Mammary epithelial cell (primary cell): ENCODE results near the gene KLK14.

Experiments used
- EZH2 ChIP-seq: IDR thresholded peaks from 2 replicates; pipeline ENCODE4 v1.6.1; 2012; ENCODE audit warnings: low read length, inconsistent platforms, borderline replicate concordance
- TF ChIP-seq, protein P1 (sequence below), 2 donors: IDR thresholded peaks in 1 of 2; conservative IDR thresholded peaks in 1 of 2; 2 replicates each; pipeline ENCODE4 v1.5.1; 2011 to 2012; ENCODE audit warnings: inconsistent platforms in 2 of 2, low read length in 2 of 2, mild to moderate bottlenecking in 2 of 2, control low read depth in 1 of 2, low read depth in 1 of 2; ENCODE audit not compliant: insufficient read depth in 1 of 2; ENCODE audit errors: extremely low read depth in 1 of 2

DNA sequence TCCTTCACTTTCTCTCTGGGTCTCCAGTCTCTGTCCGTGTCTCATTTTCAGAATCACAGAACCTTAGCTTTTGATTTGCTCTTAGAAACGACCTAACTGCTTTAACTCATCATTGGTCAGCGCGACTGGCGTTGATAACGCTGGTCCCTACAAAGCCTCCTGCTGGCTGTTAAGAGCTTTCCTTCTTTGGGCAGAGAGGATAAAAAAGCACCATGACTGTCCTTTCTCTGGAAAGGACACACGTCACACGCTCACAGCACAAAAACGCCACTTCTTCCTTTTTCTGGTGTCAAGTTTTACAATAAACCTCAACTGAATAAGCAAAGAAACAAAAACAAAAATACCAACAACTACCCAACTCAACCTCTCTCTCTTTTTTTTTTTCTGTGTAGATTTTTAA, 46.2 kb downstream of the KLK14 start:
- TF ChIP-seq, protein P1, sequence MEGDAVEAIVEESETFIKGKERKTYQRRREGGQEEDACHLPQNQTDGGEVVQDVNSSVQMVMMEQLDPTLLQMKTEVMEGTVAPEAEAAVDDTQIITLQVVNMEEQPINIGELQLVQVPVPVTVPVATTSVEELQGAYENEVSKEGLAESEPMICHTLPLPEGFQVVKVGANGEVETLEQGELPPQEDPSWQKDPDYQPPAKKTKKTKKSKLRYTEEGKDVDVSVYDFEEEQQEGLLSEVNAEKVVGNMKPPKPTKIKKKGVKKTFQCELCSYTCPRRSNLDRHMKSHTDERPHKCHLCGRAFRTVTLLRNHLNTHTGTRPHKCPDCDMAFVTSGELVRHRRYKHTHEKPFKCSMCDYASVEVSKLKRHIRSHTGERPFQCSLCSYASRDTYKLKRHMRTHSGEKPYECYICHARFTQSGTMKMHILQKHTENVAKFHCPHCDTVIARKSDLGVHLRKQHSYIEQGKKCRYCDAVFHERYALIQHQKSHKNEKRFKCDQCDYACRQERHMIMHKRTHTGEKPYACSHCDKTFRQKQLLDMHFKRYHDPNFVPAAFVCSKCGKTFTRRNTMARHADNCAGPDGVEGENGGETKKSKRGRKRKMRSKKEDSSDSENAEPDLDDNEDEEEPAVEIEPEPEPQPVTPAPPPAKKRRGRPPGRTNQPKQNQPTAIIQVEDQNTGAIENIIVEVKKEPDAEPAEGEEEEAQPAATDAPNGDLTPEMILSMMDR (conservative IDR thresholded peaks at IDR 0.05 in 1 of 2, IDR thresholded peaks at IDR 0.05 in 1 of 2; ENCODE audit: extremely low read depth in 1 of 2, insufficient read depth in 1 of 2, low read depth in 1 of 2, low read length in 2 of 2), result no peak
- no peak for TF ChIP-seq EZH2
